ENCODE measurements around the gene LYPD5. TPM values are rescaled to one million over a fixed set of nuclear protein-coding genes. Genes with fewer than 3 reads are reported as not detected.
"Not testable (repeated sequence)": the region's sequence is repeated elsewhere in the genome, so short reads cannot be mapped to it uniquely, and the experiment has no call there.

The LYPD5 gene
- total RNA-seq, 2 donors from 2014 or later = 5.9 to 6.5 TPM

DNA sequence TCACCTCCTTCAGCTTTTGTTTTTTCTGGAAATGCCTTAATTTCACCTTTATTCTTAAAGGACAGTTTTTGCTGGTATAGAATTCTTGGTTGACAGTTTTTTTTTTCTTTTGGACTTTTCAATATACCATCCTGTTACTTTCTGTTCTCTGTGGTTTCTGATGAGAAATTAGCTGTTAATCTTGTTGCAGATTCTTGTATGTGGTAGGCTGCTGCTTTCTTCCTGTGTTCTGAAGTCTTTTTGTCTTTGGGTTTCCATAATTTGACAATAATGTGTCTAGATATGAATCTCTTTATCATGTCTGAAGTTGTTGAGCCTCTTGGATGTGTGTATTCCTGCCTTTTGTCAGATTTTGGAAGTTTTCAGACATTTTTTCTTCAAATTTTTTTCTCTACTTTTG lies 36.9 kb upstream of the LYPD5 start:
- no peak overlapping the region for H3K27ac ChIP-seq
- peaks cover 88% of the 10 kb centered on the region for H3K36me3 ChIP-seq
- peaks cover 82% of the 10 kb centered on the region for H3K9me3 ChIP-seq
- no peaks in the 10 kb centered on the region for H3K27me3 ChIP-seq (replicated peaks; ENCODE audit: insufficient read depth)
- H3K4me1 ChIP-seq (ENCODE audit: control insufficient read depth in 1 of 2, low read depth in 2 of 2) = no peaks in the 10 kb centered on the region
- DNase-seq (ENCODE audit: low spot score) (no peak), ATAC-seq (ENCODE audit: insufficient number of reproducible peaks, low FRiP score, low read depth) (no peak)
- TF ChIP-seq, protein P1, sequence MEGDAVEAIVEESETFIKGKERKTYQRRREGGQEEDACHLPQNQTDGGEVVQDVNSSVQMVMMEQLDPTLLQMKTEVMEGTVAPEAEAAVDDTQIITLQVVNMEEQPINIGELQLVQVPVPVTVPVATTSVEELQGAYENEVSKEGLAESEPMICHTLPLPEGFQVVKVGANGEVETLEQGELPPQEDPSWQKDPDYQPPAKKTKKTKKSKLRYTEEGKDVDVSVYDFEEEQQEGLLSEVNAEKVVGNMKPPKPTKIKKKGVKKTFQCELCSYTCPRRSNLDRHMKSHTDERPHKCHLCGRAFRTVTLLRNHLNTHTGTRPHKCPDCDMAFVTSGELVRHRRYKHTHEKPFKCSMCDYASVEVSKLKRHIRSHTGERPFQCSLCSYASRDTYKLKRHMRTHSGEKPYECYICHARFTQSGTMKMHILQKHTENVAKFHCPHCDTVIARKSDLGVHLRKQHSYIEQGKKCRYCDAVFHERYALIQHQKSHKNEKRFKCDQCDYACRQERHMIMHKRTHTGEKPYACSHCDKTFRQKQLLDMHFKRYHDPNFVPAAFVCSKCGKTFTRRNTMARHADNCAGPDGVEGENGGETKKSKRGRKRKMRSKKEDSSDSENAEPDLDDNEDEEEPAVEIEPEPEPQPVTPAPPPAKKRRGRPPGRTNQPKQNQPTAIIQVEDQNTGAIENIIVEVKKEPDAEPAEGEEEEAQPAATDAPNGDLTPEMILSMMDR (IDR thresholded peaks at IDR 0.05) = no peak
- H3K4me3 ChIP-seq = no peak overlapping the region

DNA sequence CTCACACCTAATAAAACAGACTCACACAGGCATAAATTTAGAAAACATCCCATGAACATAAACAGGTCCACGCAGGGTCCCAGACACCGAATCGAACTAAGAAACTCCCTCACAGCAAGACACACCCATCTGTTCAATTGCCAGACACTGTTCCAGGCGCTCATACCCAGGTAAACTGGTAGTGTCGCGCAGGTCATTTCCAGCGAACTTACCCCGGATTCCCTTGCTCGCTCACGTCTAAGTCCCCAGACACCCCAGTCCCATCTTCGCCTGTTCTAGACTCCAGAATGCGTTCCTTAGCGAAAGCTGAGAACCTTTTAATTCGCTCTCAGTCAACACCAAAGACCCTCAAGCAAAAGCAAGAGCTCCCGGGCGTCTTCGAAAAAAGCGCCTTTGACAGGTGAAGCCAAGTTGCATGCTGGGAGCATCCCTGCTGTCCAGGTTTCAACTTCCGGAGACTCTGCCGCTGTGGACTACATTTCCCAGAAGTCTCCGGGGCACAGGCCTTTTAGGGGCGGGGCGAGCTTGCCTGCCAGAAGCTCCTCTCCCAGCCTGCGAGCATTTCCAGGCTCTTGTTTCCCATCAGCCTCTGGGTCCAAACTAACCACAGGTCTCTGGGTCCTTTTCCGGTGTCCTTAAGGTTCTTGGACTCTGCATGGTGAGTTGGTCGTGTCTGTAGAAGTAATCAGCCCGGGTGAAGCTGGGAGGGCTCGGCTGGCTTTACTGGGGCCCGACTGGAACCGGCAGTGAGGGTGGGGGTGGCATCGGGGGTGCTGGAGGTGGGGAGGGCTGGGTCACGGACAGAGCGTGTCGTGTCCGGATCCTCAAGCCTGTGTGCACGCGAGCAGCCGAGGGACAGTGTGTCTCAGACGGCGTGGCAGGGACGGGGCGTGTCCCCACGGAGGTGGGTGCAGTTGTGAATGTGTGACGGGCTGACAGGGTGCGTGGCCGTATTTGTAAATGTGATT lies 24.8 kb upstream of the LYPD5 start, which contains the start of gene ZNF283:
ZNF283 (plus strand) TSS at position 535 of the 968 bp plus-strand sequence. CDS start 6,184 bp downstream, outside the sequence.
- peak; percentile 71 for DNase-seq (ENCODE audit: low spot score)
- H3K4me3 ChIP-seq = peak within 1 kb of the TSS; percentile 83
- TF ChIP-seq, protein P1 (IDR thresholded peaks at IDR 0.05) = no peak
- peaks cover 10% of the 10 kb centered on the region for H3K36me3 ChIP-seq
- H3K27ac ChIP-seq = peak within 1 kb of the TSS; percentile 47
- peaks cover 4 to 15% of the 10 kb centered on the region in 2 donors for H3K4me1 ChIP-seq (ENCODE audit: control insufficient read depth in 1 of 2, low read depth in 2 of 2)
- H3K9me3 ChIP-seq = no peaks in the 10 kb centered on the region
- no peaks in the 10 kb centered on the region for H3K27me3 ChIP-seq (replicated peaks; ENCODE audit: insufficient read depth)
- ATAC-seq (ENCODE audit: insufficient number of reproducible peaks, low FRiP score, low read depth) = peak; percentile 94

DNA sequence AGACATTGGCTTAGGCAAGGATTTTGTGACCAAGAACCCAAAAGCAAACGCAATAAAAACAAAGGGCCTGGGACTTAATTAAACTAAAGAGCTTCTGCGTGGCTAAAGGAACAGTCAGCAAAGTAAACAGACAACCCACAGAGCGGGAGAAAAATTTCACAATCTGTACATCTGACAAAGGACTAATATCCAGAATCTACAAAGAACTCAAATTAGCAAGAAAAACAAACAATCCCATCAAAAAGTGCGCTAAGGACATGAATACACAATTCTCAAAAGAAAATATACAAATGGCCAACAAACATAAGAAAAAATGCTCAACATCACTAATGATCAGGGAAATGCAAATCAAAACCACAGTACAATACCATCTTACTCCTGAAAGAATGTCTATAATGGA lies 22.3 kb upstream of the LYPD5 start:
- H3K27ac ChIP-seq; H3K4me3 ChIP-seq; H3K36me3 ChIP-seq; ATAC-seq (ENCODE audit: insufficient number of reproducible peaks, low FRiP score, low read depth); H3K27me3 ChIP-seq (replicated peaks; ENCODE audit: insufficient read depth); H3K9me3 ChIP-seq; DNase-seq (ENCODE audit: low spot score): not testable (repeated sequence)
- H3K4me1 ChIP-seq (ENCODE audit: control insufficient read depth in 1 of 2, low read depth in 2 of 2) = peaks cover 4 to 23% of the 10 kb centered on the region in 2 donors

DNA sequence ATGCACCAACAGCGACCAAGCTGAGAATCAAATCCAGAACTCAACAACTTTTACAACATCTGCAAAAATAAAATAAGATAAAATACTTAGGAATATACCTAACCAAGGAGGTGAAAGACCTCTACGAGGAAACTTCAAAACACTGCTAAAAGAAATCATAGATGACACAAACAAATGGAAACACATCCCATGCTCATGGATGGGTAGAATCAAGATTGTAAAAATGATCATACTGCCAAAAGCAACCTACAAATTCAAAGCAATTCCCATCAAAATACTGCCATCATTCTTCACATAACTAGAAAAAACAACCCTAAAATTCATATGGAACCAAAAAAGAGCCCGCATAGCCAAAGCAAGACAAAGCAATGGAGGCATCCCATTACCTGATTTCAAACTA lies 21.6 kb upstream of the LYPD5 start:
- H3K9me3 ChIP-seq; H3K36me3 ChIP-seq; H3K4me3 ChIP-seq; H3K27ac ChIP-seq; ATAC-seq (ENCODE audit: insufficient number of reproducible peaks, low FRiP score, low read depth); H3K27me3 ChIP-seq (replicated peaks; ENCODE audit: insufficient read depth); DNase-seq (ENCODE audit: low spot score): not testable (repeated sequence)
- H3K4me1 ChIP-seq (ENCODE audit: control insufficient read depth in 1 of 2, low read depth in 2 of 2) = peaks cover 4 to 23% of the 10 kb centered on the region in 2 donors

DNA sequence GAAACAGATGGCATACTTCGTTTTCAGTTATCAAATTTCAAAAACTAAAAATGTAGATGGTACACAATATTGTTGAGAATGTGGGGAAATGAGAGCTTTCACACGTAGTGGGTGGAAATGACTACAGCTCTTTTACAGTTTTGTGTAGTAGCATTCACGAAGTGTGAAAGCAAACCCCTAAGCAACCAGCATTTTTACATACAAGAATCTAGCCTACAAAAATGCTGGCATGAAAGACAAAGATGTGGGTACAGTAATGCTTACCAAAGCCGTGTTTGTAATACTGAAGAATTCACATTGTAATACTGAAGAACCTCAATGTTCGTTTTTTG lies 18.6 kb upstream of the LYPD5 start:
- TF ChIP-seq, protein P1 (IDR thresholded peaks at IDR 0.05) = no peak
- Histone ChIP-seq H3K27me3 (replicated peaks; ENCODE audit: insufficient read depth) (no peaks in the 10 kb centered on the region), H3K4me1 (ENCODE audit: control insufficient read depth in 1 of 2, low read depth in 2 of 2) (peaks cover 0 to 7% of the 10 kb centered on the region in 2 donors), H3K4me3 (peak overlapping the region; percentile 72), H3K9me3 (no peaks in the 10 kb centered on the region), H3K27ac (no peak overlapping the region), H3K36me3 (no peaks in the 10 kb centered on the region)
- no peak for DNase-seq (ENCODE audit: low spot score)
- ATAC-seq (ENCODE audit: insufficient number of reproducible peaks, low FRiP score, low read depth) = no peak

DNA sequence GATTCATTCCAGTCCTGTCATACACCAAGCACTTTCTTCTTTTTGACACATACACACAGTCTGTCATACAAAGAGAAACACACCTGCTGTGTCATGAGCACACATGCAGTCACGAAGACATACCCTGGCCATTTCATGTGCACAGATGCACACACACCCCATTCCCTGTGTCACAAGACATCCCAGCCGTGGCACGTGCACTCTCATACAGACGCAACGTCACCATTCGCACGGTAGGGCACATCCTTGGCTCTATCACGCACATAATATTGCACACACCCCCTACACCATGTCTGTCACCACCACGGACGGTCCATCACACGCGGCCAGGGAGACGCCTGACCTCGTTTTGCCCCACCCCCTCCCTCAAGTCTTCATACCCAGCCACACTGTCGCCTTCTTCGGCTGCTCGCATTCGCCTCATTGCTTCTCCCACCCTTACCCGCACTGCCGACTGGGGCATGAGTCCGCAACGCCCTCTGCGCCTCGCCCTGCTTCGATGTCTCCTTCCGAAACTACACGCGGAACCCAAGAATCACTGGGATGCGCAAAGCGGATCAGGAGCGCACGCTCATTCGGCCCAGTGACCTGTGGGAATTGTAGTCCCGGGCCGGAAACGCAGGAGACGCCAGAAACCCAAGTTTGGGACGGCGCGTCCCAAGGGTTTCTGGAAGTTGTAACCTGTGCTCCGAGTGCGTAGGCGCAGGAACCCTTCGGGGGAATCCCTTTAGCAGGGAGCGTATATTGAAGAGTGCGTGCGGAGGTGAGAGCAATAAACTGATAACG lies 18.0 kb upstream of the LYPD5 start:
- TF ChIP-seq, protein P1 (IDR thresholded peaks at IDR 0.05) = no peak
- Histone ChIP-seq H3K9me3 (no peaks in the 10 kb centered on the region), H3K36me3 (no peaks in the 10 kb centered on the region), H3K4me3 (peak overlapping the region; percentile 72), H3K27ac (no peak overlapping the region), H3K4me1 (ENCODE audit: control insufficient read depth in 1 of 2, low read depth in 2 of 2) (peaks cover 0 to 7% of the 10 kb centered on the region in 2 donors), H3K27me3 (replicated peaks; ENCODE audit: insufficient read depth) (no peaks in the 10 kb centered on the region)
- no peak for DNase-seq (ENCODE audit: low spot score)
- ATAC-seq (ENCODE audit: insufficient number of reproducible peaks, low FRiP score, low read depth) = no peak

All from thoracic aorta (tissue), 2 donors.